GM12878 (cell line): Measurements from ENCODE around the gene AK5. TPM values are rescaled to one million over a fixed set of nuclear protein-coding genes. Genes with fewer than 3 reads are reported as not detected.

Source experiments
- ATAC-seq: fragments of 200-7000 bp; cut with Tn5 transposase; 3 replicates; pipeline ENCODE4 v1.9.1; 2020; ENCODE audit warnings: mild to moderate bottlenecking, moderate library complexity
- BruUV-seq: library from RNA; stranded (reverse); fragments of 400-500 nt; replicated peaks from 2 replicates; lab custom pipeline; 2021; lab: Mats Ljungman, UMichigan
- CTCF ChIA-PET: fragments of 300-600 bp; sonication (Branson Sonifier 250); formaldehyde crosslinking; extraction: SDS; loops from one replicate; lab custom pipeline; 2021; ENCODE audit warnings: inconsistent platforms; lab: Yijun Ruan, JAX
- POLR2A ChIA-PET: fragments of 350-600 bp; formaldehyde crosslinking; extraction: SDS; loops from one replicate; lab custom pipeline; 2021; ENCODE audit warnings: inconsistent platforms; lab: Charles Lee
- RAD21 ChIA-PET: fragments of 300-600 bp; sonication (Branson Sonifier 250); formaldehyde crosslinking; loops from one replicate; lab custom pipeline; 2023; ENCODE audit warnings: antibody characterized with exemption; ENCODE audit not compliant: unreplicated experiment; lab: Charles Lee
- SMC1A ChIA-PET: fragments of 300-600 bp; sonication (Branson Sonifier 250); formaldehyde crosslinking; loops from one replicate; lab custom pipeline; 2023; ENCODE audit not compliant: unreplicated experiment, uncharacterized antibody; lab: Charles Lee
- DNase-seq: peaks from one replicate; pipeline ENCODE4 v3.0.0-alpha.2; 2011; ENCODE audit warnings: low read depth, low spot score
- FAIRE-seq: peaks from 3 replicates; lab custom pipeline; 2011; peaks lifted over from hg19 to GRCh38; lab: Jason Lieb, UNC
- H2AFZ ChIP-seq: 2 replicates; pipeline ENCODE4 v1.6.0; 2011; ENCODE audit warnings: low read depth, low read length, control low read depth; ENCODE audit not compliant: control insufficient read depth
- H3K27ac ChIP-seq: 2 replicates; pipeline ENCODE4 v1.5.1; 2011; ENCODE audit warnings: control low read depth; ENCODE audit not compliant: control insufficient read depth, insufficient read depth
- H3K27me3 ChIP-seq, 2 experiments: replicated peaks in 1 of 2; 2 replicates each; pipeline versions ENCODE4 v1.6.0 to v1.6.1; 2011; ENCODE audit warnings: low read length in 1 of 2; ENCODE audit not compliant: control insufficient read depth in 2 of 2, insufficient read depth in 2 of 2
- H3K36me3 ChIP-seq, 2 experiments: 2 replicates each; pipeline ENCODE4 v1.5.1; 2011; ENCODE audit warnings: low read length in 1 of 2; ENCODE audit not compliant: control insufficient read depth in 2 of 2, insufficient read depth in 2 of 2
- H3K4me1 ChIP-seq: 2 replicates; pipeline ENCODE4 v1.6.1; 2011; ENCODE audit warnings: mild to moderate bottlenecking, low read length, moderate library complexity, mixed read lengths; ENCODE audit not compliant: control insufficient read depth, insufficient read depth
- H3K4me2 ChIP-seq: 2 replicates; pipeline ENCODE4 v1.6.0; 2011; ENCODE audit warnings: control low read depth; ENCODE audit not compliant: control insufficient read depth, insufficient read depth
- H3K4me3 ChIP-seq: fragments of 200-600 bp; sonication (generic); 2 replicates; pipeline ENCODE4 v1.5.1; 2016
- H3K79me2 ChIP-seq: 2 replicates; pipeline ENCODE4 v1.6.0; 2011; ENCODE audit warnings: low read length; ENCODE audit not compliant: control insufficient read depth, insufficient read depth
- H3K9ac ChIP-seq: 2 replicates; pipeline ENCODE4 v1.8.0; 2011; ENCODE audit warnings: low read length, control low read depth, mixed read lengths; ENCODE audit not compliant: control insufficient read depth, insufficient read depth
- H3K9me3 ChIP-seq: replicated peaks from 3 replicates; pipeline ENCODE4 v1.5.1; 2011; ENCODE audit warnings: mild to moderate bottlenecking, low read length; ENCODE audit not compliant: control insufficient read depth, insufficient read depth
- H4K20me1 ChIP-seq: 2 replicates; pipeline ENCODE4 v1.6.0; 2011; ENCODE audit not compliant: control insufficient read depth, insufficient read depth
- BMI1 ChIP-seq: fragments of 450-650 bp; IDR thresholded peaks from 2 replicates; pipeline ENCODE4 v1.6.1; 2016; ENCODE audit warnings: mild to moderate bottlenecking, moderate library complexity, borderline replicate concordance
- CEBPB ChIP-seq, 2 experiments: fragments of 150-350 bp in 1 of 2; IDR thresholded peaks; 2 replicates each; pipeline ENCODE4 v1.6.1; 2012 to 2014; ENCODE audit warnings: low read depth in 2 of 2, low read length in 2 of 2, borderline replicate concordance in 1 of 2, inconsistent platforms in 1 of 2
- CREM ChIP-seq: IDR thresholded peaks from 2 replicates; pipeline ENCODE4 v1.6.1; 2014; ENCODE audit warnings: antibody characterized with exemption, low read depth
- EED ChIP-seq: sonication (generic); IDR thresholded peaks from 2 replicates; pipeline ENCODE4 v1.6.1; 2016; ENCODE audit warnings: antibody characterized with exemption, low read depth
- ELK1 ChIP-seq: IDR thresholded peaks from 2 replicates; pipeline ENCODE4 v1.6.1; 2012; ENCODE audit warnings: low read depth, low read length, improper control_type of control experiment
- IRF3 ChIP-seq: fragments of 450-650 bp; IDR thresholded peaks from 2 replicates; pipeline ENCODE4 v1.6.1; 2014; ENCODE audit warnings: mild to moderate bottlenecking
- IRF4 ChIP-seq: IDR thresholded peaks from 2 replicates; pipeline ENCODE4 v1.6.1; 2011; ENCODE audit warnings: low read depth, low read length
- JUND ChIP-seq: IDR thresholded peaks from 2 replicates; pipeline ENCODE4 v1.6.1; 2012; ENCODE audit warnings: low read depth, mild to moderate bottlenecking, low read length, improper control_type of control experiment, moderate library complexity
- SKIL ChIP-seq: fragments of 450-650 bp; IDR thresholded peaks from 2 replicates; pipeline ENCODE4 v1.6.1; 2017; ENCODE audit warnings: mild to moderate bottlenecking, low read depth, inconsistent platforms; ENCODE audit not compliant: poor library complexity, severe bottlenecking
- SMARCA5 ChIP-seq: fragments of 450-650 bp; IDR thresholded peaks from 2 replicates; pipeline ENCODE4 v1.6.1; 2017; ENCODE audit warnings: mild to moderate bottlenecking
- STAT1 ChIP-seq: fragments of 450-650 bp; conservative IDR thresholded peaks from 2 replicates; pipeline ENCODE4 v1.6.1; 2014; ENCODE audit warnings: antibody characterized with exemption, mild to moderate bottlenecking
- TCF3 ChIP-seq: IDR thresholded peaks from 2 replicates; pipeline ENCODE4 v1.6.1; 2012; ENCODE audit warnings: low read depth, mild to moderate bottlenecking, low read length, borderline replicate concordance; ENCODE audit not compliant: insufficient read depth
- YBX1 ChIP-seq: fragments of 450-650 bp; IDR thresholded peaks from 2 replicates; pipeline ENCODE4 v1.6.1; 2016; ENCODE audit warnings: antibody characterized with exemption
- ZNF207 ChIP-seq: fragments of 450-650 bp; IDR thresholded peaks from 2 replicates; pipeline ENCODE4 v1.6.1; 2014; ENCODE audit warnings: antibody characterized with exemption, mild to moderate bottlenecking, borderline replicate concordance
- WGBS: methylation state at CpG from one replicate; pipeline ENCODE4 v1.1.6; 2016; ENCODE audit warnings: low lambda C conversion rate; ENCODE audit not compliant: insufficient replicate concordance, insufficient coverage; ENCODE audit errors: missing lambda C conversion rate; 5-methylcytosine and 5-hydroxymethylcytosine counted together
- in situ Hi-C: fragments of 300-500 bp; cut with MboI; formaldehyde crosslinking; loops from 9 replicates; pipeline ENCODE4 v1.14.3; 2018; ENCODE audit warnings: mixed read lengths
- intact Hi-C: fragments of 100-400 bp; cut with micrococcal nuclease; formaldehyde crosslinking; loops from one replicate; pipeline ENCODE4 v1.14.2; 2022; ENCODE audit not compliant: unreplicated experiment
- polyA plus RNA-seq, 11 experiments: library from polyadenylated mRNA; depleted of rRNA in 4 of 11; unstranded in 6 of 11; stranded (reverse) in 5 of 11; fragments of >200 nt; fragmentation: Nextera tagmentation in 4 of 11; fragmentation: Illumina TruSeq in 1 of 11; extraction: Ambion mirVana in 4 of 11; extraction: Trizol in 1 of 11; gene quantifications; 1 replicate in 1 of 11; 2 replicates in 10 of 11; pipeline versions ENCODE4 v1.2.1 to v1.2.3, GENCODE V29; 2011 to 2016; ENCODE audit warnings: inconsistent platforms in 2 of 11, missing spikeins in 2 of 11, low read depth in 1 of 11
- total RNA-seq, 4 experiments: library from RNA; depleted of rRNA in 3 of 4; stranded (reverse); fragments of >200 nt in 3 of 4; fragmentation: Illumina TruSeq in 1 of 4; extraction: Trizol in 1 of 4; gene quantifications; 2 replicates each; pipeline versions ENCODE4 v1.2.1 to v1.2.3, GENCODE V29; 2013 to 2021
- TF ChIP-seq, protein P1 (sequence below): IDR thresholded peaks from 2 replicates; pipeline ENCODE4 v1.6.1; 2011; ENCODE audit warnings: borderline replicate concordance, low read depth, mild to moderate bottlenecking, moderate library complexity, mixed read lengths, low read length; ENCODE audit not compliant: insufficient read depth; ENCODE audit errors: extremely low read length

AK5 gene
- total and polyA plus RNA-seq, 10 of the 15 experiments (the other 5 are each of a cell fraction or from before 2014, with no cell fraction given) = 0.08 to 0.33 TPM; not detected in 8

- 95% methylated on average over 1 of the region's 1 CpG for WGBS
- ChIA-PET RAD21 (no interaction called here), CTCF (no interaction called here), SMC1A (no interaction called here), POLR2A (no interaction called here)
- in situ Hi-C loops = no loop called here
- no peak for FAIRE-seq
- Histone ChIP-seq H4K20me1 (no peaks in the 10 kb centered on the region), H3K4me3 (no peak overlapping the region), H3K79me2 (no peaks in the 10 kb centered on the region), H3K27ac (no peak overlapping the region), H3K27me3 (no peaks in the 10 kb centered on the region), H3K9me3 (no peaks in the 10 kb centered on the region), H3K4me1 (no peaks in the 10 kb centered on the region), H3K36me3 (no peaks in the 10 kb centered on the region), H3K4me2 (no peak overlapping the region), H2AFZ (no peak overlapping the region), H3K9ac (no peak overlapping the region)
- BruUV-seq = no TSS peak
- ATAC-seq = no peak
- no peak for DNase-seq
- intact Hi-C loops = no loop called here
- TF ChIP-seq ELK1 (no peak), EED (no peak), ZNF207 (no peak), CEBPB (IDR thresholded peaks at IDR 0.05; ENCODE audit: borderline replicate concordance in 1 of 2, low read depth in 2 of 2, low read length in 2 of 2) (no peak), STAT1 (no peak), IRF4 (no peak), CREM (no peak), TCF3 (no peak), SMARCA5 (no peak), YBX1 (no peak), SKIL (no peak), IRF3 (no peak), JUND (no peak), BMI1 (no peak)
- TF ChIP-seq, protein P1, sequence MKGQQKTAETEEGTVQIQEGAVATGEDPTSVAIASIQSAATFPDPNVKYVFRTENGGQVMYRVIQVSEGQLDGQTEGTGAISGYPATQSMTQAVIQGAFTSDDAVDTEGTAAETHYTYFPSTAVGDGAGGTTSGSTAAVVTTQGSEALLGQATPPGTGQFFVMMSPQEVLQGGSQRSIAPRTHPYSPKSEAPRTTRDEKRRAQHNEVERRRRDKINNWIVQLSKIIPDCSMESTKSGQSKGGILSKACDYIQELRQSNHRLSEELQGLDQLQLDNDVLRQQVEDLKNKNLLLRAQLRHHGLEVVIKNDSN = no peak
Observed at GRCh38 chr1:77300566-77300965, 18.7 kb downstream of the AK5 start.
